NB4 (cell line): Measurements from ENCODE around the gene LILRB1.
"Not testable (repeated sequence)": the region's sequence is repeated elsewhere in the genome, so short reads cannot be mapped to it uniquely, and the experiment has no call there.

ENCODE experiments used
- DNase-seq: peaks from one replicate; pipeline ENCODE4 v3.0.0; 2010; ENCODE audit warnings: low read depth
- H3K4me3 ChIP-seq: one replicate; pipeline ENCODE4 v1.5.1; 2011; ENCODE audit warnings: mild to moderate bottlenecking, low read depth, low read length, moderate library complexity
- MYC ChIP-seq: IDR thresholded peaks from 2 replicates; pipeline ENCODE4 v1.6.1; 2011; ENCODE audit warnings: low read depth, low read length
- POLR2A ChIP-seq: IDR thresholded peaks from 2 replicates; pipeline ENCODE4 v1.6.1; 2011; ENCODE audit warnings: mild to moderate bottlenecking; ENCODE audit not compliant: insufficient read length; ENCODE audit errors: extremely low read depth
- TF ChIP-seq, protein P1 (sequence below): IDR thresholded peaks from 2 replicates; pipeline ENCODE4 v1.6.1; 2011; ENCODE audit warnings: low read depth, low read length
- TF ChIP-seq, protein P2 (sequence below): IDR thresholded peaks from one replicate; pipeline ENCODE4 v1.5.1; 2012; ENCODE audit warnings: low read depth, low read length

LILRB1 gene

DNA sequence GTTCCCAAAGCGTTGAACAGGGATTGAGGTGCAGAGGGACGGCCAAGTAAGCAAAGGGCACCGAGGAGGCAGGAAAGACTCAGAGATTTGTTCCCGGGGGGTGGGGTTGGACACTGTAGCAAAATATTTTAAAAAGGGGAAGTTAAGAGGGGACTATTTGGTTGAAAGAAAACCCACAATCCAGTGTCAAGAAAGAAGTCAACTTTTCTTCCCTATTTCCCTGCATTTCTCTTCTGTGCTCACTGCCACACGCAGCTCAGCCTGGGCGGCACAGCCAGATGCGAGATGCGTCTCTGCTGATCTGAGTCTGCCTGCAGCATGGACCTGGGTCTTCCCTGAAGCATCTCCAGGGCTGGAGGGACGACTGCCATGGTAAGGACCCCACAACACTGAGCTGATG, at the start of gene LILRB1:
TSS of gene LILRB1 (plus strand) at position 223 of the 400 bp plus-strand sequence. CDS start 590 bp downstream, outside the sequence.
- not testable (repeated sequence) for H3K4me3 ChIP-seq
- DNase-seq: peak; percentile 49

DNA sequence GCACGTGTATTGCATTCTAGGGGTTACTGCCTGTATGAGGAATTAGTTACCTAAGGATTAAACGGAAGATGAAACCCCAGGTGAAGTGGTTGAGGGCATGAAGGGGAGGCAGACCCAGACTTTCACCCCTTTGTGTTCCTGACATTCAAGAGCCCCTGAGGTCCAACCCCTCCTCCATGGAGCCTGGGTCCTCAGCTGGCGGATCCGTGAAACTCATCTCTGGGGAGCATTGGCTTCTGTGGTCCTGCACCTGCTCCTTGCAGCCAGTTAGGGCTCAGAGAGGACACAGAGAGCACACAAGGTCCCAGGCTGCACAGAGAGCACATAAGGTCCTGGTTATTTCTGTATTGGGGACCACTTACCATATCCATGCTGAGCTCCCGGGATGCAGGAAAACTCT, 43.9 kb upstream of the LILRB1 start:
- no peak overlapping the region for H3K4me3 ChIP-seq
- DNase-seq: no peak
- no peak for TF ChIP-seq MYC
- TF ChIP-seq, protein P1, sequence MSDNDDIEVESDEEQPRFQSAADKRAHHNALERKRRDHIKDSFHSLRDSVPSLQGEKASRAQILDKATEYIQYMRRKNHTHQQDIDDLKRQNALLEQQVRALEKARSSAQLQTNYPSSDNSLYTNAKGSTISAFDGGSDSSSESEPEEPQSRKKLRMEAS: no peak
- TF ChIP-seq POLR2A: no peak
- TF ChIP-seq, protein P2, sequence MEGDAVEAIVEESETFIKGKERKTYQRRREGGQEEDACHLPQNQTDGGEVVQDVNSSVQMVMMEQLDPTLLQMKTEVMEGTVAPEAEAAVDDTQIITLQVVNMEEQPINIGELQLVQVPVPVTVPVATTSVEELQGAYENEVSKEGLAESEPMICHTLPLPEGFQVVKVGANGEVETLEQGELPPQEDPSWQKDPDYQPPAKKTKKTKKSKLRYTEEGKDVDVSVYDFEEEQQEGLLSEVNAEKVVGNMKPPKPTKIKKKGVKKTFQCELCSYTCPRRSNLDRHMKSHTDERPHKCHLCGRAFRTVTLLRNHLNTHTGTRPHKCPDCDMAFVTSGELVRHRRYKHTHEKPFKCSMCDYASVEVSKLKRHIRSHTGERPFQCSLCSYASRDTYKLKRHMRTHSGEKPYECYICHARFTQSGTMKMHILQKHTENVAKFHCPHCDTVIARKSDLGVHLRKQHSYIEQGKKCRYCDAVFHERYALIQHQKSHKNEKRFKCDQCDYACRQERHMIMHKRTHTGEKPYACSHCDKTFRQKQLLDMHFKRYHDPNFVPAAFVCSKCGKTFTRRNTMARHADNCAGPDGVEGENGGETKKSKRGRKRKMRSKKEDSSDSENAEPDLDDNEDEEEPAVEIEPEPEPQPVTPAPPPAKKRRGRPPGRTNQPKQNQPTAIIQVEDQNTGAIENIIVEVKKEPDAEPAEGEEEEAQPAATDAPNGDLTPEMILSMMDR: no peak

DNA sequence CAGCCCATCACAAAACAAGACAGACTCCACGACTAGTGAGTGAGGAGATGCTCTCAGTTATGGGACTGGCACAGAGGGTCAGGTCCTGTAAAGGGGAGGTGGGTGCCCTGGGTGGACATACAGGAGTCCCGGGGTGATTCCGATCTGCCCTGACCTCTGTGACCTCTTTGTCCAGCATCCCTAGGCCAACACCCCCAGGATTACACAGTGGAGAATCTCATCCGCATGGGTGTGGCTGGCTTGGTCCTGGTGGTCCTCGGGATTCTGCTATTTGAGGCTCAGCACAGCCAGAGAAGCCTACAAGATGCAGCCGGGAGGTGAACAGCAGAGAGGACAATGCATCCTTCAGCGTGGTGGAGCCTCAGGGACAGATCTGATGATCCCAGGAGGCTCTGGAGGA, 43.3 kb upstream of the LILRB1 start:
- TF ChIP-seq MYC (no peak), POLR2A (no peak)
- TF ChIP-seq, protein P2: no peak
- H3K4me3 ChIP-seq: no peak overlapping the region
- no peak for DNase-seq

DNA sequence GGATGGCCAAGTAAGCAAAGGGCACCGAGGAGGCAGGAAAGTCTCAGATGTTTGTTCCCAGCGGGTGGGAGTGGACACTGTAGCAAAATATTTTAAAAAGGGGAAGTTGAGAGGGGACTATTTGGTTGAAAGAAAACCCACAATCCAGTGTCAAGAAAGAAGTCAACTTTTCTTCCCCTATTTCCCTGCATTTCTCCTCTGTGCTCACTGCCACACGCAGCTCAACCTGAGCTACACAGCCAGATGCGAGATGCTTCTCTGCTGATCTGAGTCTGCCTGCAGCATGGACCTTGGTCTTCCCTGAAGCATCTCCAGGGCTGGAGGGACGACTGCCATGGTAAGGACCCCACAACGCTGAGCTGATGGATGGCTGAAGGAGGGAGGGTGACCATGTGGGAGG, 36.8 kb upstream of the LILRB1 start, which contains the start of gene LILRA1:
TSS of gene LILRA1 (plus strand) at position 188 of the 400 bp plus-strand sequence. CDS start 613 bp downstream, outside the sequence.
- peak within 1 kb of the TSS; percentile 28 for H3K4me3 ChIP-seq
- peak; percentile 70 for DNase-seq

DNA sequence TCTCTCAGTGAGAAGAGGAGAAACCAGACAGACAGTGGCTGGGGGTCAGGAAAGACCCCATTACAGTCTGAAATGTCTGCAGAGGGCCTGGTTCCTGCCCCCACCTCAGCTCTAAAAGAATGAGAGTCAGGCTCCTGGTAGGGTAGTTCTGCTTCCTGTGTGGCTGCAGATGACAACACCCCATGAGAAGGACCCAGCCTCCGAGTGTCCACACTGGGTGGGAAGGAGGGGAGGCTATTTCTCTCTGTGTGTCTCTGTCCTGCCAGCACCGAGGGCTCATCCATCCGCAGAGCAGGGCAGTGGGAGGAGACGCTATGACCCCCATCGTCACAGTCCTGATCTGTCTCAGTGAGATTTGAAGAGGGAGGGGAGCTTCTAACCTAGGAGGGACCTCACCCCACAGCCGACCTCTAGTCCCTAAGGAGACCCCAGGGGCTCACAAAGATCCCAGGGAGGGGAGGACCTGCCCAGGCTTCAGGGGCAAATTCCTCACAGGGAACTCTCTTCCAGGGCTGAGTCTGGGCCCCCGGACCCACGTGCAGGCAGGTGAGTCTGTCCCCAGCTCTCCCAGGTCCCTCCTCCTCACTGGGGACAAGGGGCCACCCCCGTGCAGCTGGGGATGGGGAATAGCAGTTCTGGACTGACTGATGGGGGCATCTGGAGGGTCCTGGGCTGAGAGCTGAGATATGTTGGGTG, 36.2 kb upstream of the LILRB1 start:
- peak; percentile 43 for DNase-seq
- peak overlapping the region; percentile 28 for H3K4me3 ChIP-seq

DNA sequence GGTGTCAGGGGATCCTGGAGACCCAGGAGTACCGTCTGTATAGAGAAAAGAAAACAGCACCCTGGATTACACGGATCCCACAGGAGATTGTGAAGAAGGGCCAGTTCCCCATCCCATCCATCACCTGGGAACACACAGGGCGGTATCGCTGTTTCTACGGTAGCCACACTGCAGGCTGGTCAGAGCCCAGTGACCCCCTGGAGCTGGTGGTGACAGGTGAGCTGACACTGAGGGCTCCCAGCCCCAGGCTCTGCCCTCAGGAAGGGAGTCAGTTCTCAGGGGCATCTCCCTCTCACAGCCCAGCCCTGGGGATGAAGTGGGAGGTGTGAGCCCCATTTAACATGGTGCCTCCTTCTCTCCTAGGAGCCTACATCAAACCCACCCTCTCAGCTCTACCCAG, 35.5 kb upstream of the LILRB1 start:
- TF ChIP-seq MYC: no peak
- TF ChIP-seq, protein P2: no peak
- DNase-seq: no peak
- H3K4me3 ChIP-seq: no peak overlapping the region

DNA sequence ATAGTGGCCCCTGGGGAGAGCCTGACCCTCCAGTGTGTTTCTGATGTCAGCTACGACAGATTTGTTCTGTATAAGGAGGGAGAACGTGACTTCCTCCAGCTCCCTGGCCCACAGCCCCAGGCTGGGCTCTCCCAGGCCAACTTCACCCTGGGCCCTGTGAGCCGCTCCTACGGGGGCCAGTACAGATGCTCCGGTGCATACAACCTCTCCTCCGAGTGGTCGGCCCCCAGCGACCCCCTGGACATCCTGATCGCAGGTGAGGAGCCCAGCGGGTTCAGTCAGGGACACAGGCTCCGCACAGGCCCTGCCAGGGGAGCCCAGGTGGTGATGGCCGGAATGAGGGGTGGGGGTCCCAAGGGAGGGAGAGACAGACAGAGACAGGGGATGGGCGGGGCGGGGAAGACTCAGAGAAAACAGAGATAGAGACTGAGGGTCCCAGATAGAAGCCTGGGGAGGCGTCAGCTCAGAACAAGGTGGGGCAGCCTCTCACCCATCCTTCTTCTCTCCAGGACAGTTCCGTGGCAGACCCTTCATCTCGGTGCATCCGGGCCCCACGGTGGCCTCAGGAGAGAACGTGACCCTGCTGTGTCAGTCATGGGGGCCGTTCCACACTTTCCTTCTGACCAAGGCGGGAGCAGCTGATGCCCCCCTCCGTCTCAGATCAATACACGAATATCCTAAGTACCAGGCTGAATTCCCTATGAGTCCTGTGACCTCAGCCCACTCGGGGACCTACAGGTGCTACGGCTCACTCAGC, 34.4 kb upstream of the LILRB1 start:
- H3K4me3 ChIP-seq, DNase-seq: not testable (repeated sequence)

DNA sequence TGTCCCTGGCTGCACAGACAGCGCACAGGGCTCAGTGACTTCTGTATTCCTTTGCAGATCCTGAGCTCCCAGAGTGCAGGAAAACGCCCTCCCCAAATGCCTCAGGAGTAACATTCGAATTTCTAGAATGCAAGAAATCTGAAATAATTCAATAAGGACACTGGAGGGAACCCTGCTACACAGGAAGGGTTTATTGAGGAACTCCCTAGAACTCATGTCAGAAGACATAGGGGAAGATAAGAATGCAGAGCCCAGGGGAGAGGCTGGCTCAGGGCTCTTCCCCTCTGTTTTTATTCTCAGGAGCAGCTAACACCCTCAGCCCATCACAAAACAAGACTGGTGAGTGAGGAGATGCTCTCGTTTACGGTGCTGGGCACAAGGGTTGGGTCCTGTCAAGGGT, 30.1 kb upstream of the LILRB1 start:
- no peak overlapping the region for H3K4me3 ChIP-seq
- DNase-seq: no peak
- TF ChIP-seq MYC (no peak), POLR2A (no peak)
- TF ChIP-seq, protein P2: no peak
- TF ChIP-seq, protein P1: no peak
